EH (cell line): ENCODE data around the gene NEK9.
"Not testable (repeated sequence)": the region's sequence is repeated elsewhere in the genome, so short reads cannot be mapped to it uniquely, and the experiment has no call there.

Source experiments
- DNase-seq: peaks from one replicate; pipeline ENCODE4 v3.0.0-alpha.2; 2015; ENCODE audit warnings: low read depth

NEK9 gene

GRCh38 chr14:75144944-75145343, 18.1 kb upstream of the NEK9 start:
- no peak for DNase-seq

GRCh38 chr14:75143761-75144527, 17.1 kb upstream of the NEK9 start:
- DNase-seq: no peak

GRCh38 chr14:75142494-75142893, 15.6 kb upstream of the NEK9 start:
- DNase-seq: no peak

- DNase-seq: peak; percentile 48
Measured at GRCh38 chr14:75141967-75142366, 15.1 kb upstream of the NEK9 start.

GRCh38 chr14:75141062-75141461, 14.2 kb upstream of the NEK9 start:
- no peak for DNase-seq

- DNase-seq: no peak
Measured at GRCh38 chr14:75140620-75141019, 13.8 kb upstream of the NEK9 start.

GRCh38 chr14:75139185-75139584, 12.3 kb upstream of the NEK9 start:
- no peak for DNase-seq

- no peak for DNase-seq
Measured at GRCh38 chr14:75138492-75138891, 11.6 kb upstream of the NEK9 start.

- no peak for DNase-seq
Measured at GRCh38 chr14:75134644-75135043, 7.8 kb upstream of the NEK9 start.

GRCh38 chr14:75133597-75133996, 6.7 kb upstream of the NEK9 start:
- no peak for DNase-seq

GRCh38 chr14:75132382-75133086, 5.7 kb upstream of the NEK9 start:
- DNase-seq: peak; percentile 79

GRCh38 chr14:75128596-75128990, 1.7 kb upstream of the NEK9 start:
- peak; percentile 15 for DNase-seq

GRCh38 chr14:75127903-75128595, 1.2 kb upstream of the NEK9 start:
- no peak for DNase-seq

GRCh38 chr14:75127474-75127820, 599 bp upstream of the NEK9 start:
- DNase-seq: not testable (repeated sequence)

GRCh38 chr14:75126121-75126544, 715 bp downstream of the NEK9 start:
- DNase-seq: no peak

- peak; percentile 89 for DNase-seq
Measured at GRCh38 chr14:75125617-75126016, 1.2 kb downstream of the NEK9 start.

- DNase-seq: peak; percentile 85
Measured at GRCh38 chr14:75123991-75124390, 2.9 kb downstream of the NEK9 start.

- DNase-seq: no peak
Measured at GRCh38 chr14:75121552-75121951, 5.3 kb downstream of the NEK9 start.

GRCh38 chr14:75120541-75121291, 6.1 kb downstream of the NEK9 start:
- no peak for DNase-seq

GRCh38 chr14:75119056-75119455, 7.8 kb downstream of the NEK9 start:
- DNase-seq: peak; percentile 58

- no peak for DNase-seq
Measured at GRCh38 chr14:75113932-75114539, 12.8 kb downstream of the NEK9 start.

- DNase-seq: no peak
Measured at GRCh38 chr14:75109877-75110276, 17.0 kb downstream of the NEK9 start.
